T-helper 1 cell (primary cell): ENCODE results near the gene SESN3.

Source experiments
- DNase-seq, 5 donors: peaks; one replicate each; pipeline ENCODE4 v3.0.0-alpha.2; 2012 to 2020

Gene SESN3

DNA sequence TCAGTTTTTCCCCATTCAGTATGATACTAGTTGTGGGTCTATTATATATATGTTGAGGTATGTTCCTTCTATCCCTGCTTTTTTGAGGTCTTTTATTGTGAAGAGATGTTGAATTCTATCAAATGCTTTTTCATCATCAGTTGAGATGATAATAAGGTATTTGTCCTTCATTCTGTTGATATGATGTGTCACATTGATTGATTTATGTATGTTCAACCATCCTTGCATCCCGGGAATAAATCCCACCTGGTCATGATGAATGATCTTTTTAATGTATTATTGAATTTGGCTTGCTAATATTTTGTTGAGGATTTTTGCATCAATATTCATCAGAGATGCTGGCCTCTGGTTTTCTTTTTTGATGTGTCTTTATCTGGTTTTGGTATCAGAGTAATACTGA lies 115.4 kb downstream of the SESN3 start:
- DNase-seq: no peak
